Lower leg skin (tissue), 4 donors: ENCODE data around the gene F10. TPM values are rescaled to one million over a fixed set of nuclear protein-coding genes. Genes with fewer than 3 reads are reported as not detected.
"Not testable (repeated sequence)": the region's sequence is repeated elsewhere in the genome, so short reads cannot be mapped to it uniquely, and the experiment has no call there.

Experiments
- DNase-seq, 2 donors: peaks; one replicate each; pipeline ENCODE4 v3.0.0-alpha.2; 2019; ENCODE audit warnings: low spot score in 2 of 2
- H3K4me3 ChIP-seq: fragments of 200-600 bp; sonication (generic); 2 replicates; pipeline ENCODE4 v1.5.1; 2017; ENCODE audit warnings: mild to moderate bottlenecking, low read depth; ENCODE audit not compliant: poor library complexity, severe bottlenecking
- CTCF ChIP-seq, 3 donors: fragments of 450-650 bp; IDR thresholded peaks; one replicate each; pipeline ENCODE4 v1.5.1; 2016; ENCODE audit warnings: antibody characterized with exemption in 3 of 3, mild to moderate bottlenecking in 3 of 3, moderate library complexity in 2 of 3
- POLR2A ChIP-seq, 2 donors: fragments of 450-650 bp; IDR thresholded peaks; one replicate each; pipeline ENCODE4 v1.6.1; 2016 to 2017; ENCODE audit warnings: antibody characterized with exemption in 2 of 2, mild to moderate bottlenecking in 1 of 2, moderate library complexity in 1 of 2
- WGBS, 2 donors: methylation state at CpG; one replicate each; pipeline ENCODE4 v1.1.5; 2018; 5-methylcytosine and 5-hydroxymethylcytosine counted together
- intact Hi-C: fragments of 100-400 bp; cut with DNase I; formaldehyde crosslinking; loops from one replicate; pipeline ENCODE4 v1.15.0; 2023; ENCODE audit warnings: low total_unique reads
- total RNA-seq, 4 donors: library from RNA; depleted of rRNA; stranded (reverse); fragments of >200 nt; gene quantifications; one replicate each; pipeline ENCODE4 v1.1.0, GENCODE V29; 2016

The F10 gene
- total RNA-seq, 4 donors from 2014 or later = 6.5 to 31.0 (median 9.3) TPM

- H3K4me3 ChIP-seq = no peak overlapping the region
- no peak for TF ChIP-seq CTCF (IDR thresholded peaks at IDR 0.05)
- TF ChIP-seq POLR2A (IDR thresholded peaks at IDR 0.05) = no peak
- DNase-seq = no peak
- WGBS, 2 donors = 94 to 96% methylated on average over 28 to 39 of the region's 39 CpGs
- intact Hi-C loops = no loop called here
Measured at GRCh38 chr13:113076681-113077401, 45.8 kb upstream of the F10 start.

- 86 to 93% methylated on average over 20 of the region's 20 CpGs for WGBS, 2 donors
- DNase-seq = no peak
- TF ChIP-seq POLR2A (IDR thresholded peaks at IDR 0.05) (no peak), CTCF (IDR thresholded peaks at IDR 0.05) (no peak)
- intact Hi-C loops = no loop called here
- no peak overlapping the region for H3K4me3 ChIP-seq
Measured at GRCh38 chr13:113077566-113077952, 45.0 kb upstream of the F10 start.

- TF ChIP-seq CTCF (IDR thresholded peaks at IDR 0.05) = no peak
- no peak for TF ChIP-seq POLR2A (IDR thresholded peaks at IDR 0.05)
- 95 to 97% methylated on average over 31 to 35 of the region's 42 CpGs for WGBS, 2 donors
- no peak overlapping the region for H3K4me3 ChIP-seq
- intact Hi-C loops = no loop called here
- DNase-seq = no peak
Measured at GRCh38 chr13:113077953-113078901, 44.4 kb upstream of the F10 start.

- H3K4me3 ChIP-seq = no peak overlapping the region
- no peak for DNase-seq
- no peak for TF ChIP-seq CTCF (IDR thresholded peaks at IDR 0.05)
- intact Hi-C loops = no loop called here
- 75 to 80% methylated on average over 27 of the region's 27 CpGs for WGBS, 2 donors
Measured at GRCh38 chr13:113078902-113079780, 43.5 kb upstream of the F10 start.

GRCh38 chr13:113079781-113080080, 42.9 kb upstream of the F10 start:
- DNase-seq, intact Hi-C loops, H3K4me3 ChIP-seq: not testable (repeated sequence)
- WGBS, 2 donors = 72 to 74% methylated on average over 9 of the region's 9 CpGs
